Measurements from ENCODE around the gene KIF5A.

The KIF5A gene

DNA sequence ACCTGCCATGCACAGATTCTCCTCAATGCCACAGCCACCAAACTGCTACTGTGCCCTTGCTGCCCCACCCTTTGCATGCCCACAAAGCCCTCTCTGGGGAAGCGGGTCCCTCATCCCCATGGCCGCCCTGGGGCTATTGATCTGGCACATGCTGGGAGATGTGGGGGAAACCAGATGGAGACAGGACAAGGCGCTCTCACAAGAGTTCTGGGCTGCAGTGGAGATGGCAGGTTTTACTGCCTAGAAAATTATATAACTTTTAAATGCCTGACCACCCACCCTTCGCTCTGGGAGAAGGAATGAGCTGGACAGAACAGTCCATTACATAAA, 30.6 kb downstream of the KIF5A start:
- DNase-seq (ENCODE audit: low read depth), result no peak
- no peak for TF ChIP-seq MYC (IDR thresholded peaks at IDR 0.05; ENCODE audit: low read depth, low read length)
- TF ChIP-seq POLR2A (IDR thresholded peaks at IDR 0.05; ENCODE audit: extremely low read depth, insufficient read length), result no peak
- TF ChIP-seq, protein P1, sequence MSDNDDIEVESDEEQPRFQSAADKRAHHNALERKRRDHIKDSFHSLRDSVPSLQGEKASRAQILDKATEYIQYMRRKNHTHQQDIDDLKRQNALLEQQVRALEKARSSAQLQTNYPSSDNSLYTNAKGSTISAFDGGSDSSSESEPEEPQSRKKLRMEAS (IDR thresholded peaks at IDR 0.05; ENCODE audit: low read depth, low read length), result no peak
- TF ChIP-seq, protein P2, sequence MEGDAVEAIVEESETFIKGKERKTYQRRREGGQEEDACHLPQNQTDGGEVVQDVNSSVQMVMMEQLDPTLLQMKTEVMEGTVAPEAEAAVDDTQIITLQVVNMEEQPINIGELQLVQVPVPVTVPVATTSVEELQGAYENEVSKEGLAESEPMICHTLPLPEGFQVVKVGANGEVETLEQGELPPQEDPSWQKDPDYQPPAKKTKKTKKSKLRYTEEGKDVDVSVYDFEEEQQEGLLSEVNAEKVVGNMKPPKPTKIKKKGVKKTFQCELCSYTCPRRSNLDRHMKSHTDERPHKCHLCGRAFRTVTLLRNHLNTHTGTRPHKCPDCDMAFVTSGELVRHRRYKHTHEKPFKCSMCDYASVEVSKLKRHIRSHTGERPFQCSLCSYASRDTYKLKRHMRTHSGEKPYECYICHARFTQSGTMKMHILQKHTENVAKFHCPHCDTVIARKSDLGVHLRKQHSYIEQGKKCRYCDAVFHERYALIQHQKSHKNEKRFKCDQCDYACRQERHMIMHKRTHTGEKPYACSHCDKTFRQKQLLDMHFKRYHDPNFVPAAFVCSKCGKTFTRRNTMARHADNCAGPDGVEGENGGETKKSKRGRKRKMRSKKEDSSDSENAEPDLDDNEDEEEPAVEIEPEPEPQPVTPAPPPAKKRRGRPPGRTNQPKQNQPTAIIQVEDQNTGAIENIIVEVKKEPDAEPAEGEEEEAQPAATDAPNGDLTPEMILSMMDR (IDR thresholded peaks at IDR 0.05; ENCODE audit: low read depth, low read length), result no peak
- no peak overlapping the region for H3K4me3 ChIP-seq (ENCODE audit: low read depth, low read length)

DNA sequence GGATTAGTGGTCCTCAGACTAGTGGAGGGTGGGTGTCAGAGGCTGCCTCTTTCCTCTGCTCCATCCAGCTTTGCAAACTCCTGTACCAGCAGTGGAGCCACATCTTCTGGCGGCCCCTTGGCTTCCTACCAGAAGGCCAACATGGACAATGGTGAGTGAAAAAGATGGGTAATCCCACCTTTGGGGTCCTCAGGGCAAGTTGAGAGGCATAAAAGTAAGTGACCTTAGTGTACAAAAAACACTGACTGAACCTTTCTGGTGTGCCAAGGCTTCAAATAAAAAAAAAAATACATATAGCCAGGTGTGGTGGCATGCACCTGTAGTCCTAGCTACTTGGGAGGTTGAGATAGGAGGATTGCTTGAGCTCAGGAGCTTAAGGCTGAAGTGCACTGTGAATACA, 32.0 kb downstream of the KIF5A start:
- TF ChIP-seq MYC (IDR thresholded peaks at IDR 0.05; ENCODE audit: low read depth, low read length) (no peak), POLR2A (IDR thresholded peaks at IDR 0.05; ENCODE audit: extremely low read depth, insufficient read length) (no peak)
- TF ChIP-seq, protein P2 (IDR thresholded peaks at IDR 0.05; ENCODE audit: low read depth, low read length), result no peak
- TF ChIP-seq, protein P1 (IDR thresholded peaks at IDR 0.05; ENCODE audit: low read depth, low read length), result no peak
- no peak for DNase-seq (ENCODE audit: low read depth)
- H3K4me3 ChIP-seq (ENCODE audit: low read depth, low read length), result no peak overlapping the region

DNA sequence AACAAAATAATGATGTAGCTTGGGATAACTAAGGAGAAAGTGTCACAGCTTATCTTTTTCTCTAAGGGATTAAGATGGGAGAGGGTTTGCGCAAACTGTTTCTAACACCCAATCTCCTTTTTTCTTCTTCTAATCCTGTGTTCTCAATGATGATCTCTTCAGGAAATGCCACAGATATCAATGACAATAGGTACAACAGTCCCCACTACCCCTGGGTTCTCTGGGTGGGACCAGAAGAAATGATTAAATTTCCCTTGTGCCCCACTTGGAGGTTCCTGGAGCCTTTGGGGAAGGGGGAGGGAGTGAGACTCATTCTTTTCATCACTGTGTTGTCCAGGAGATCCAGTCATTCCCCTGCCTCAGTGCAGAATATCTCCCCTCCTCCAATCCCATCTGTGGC, 32.6 kb downstream of the KIF5A start:
- DNase-seq (ENCODE audit: low read depth), result no peak
- TF ChIP-seq MYC (IDR thresholded peaks at IDR 0.05; ENCODE audit: low read depth, low read length) (no peak), POLR2A (IDR thresholded peaks at IDR 0.05; ENCODE audit: extremely low read depth, insufficient read length) (no peak)
- TF ChIP-seq, protein P2 (IDR thresholded peaks at IDR 0.05; ENCODE audit: low read depth, low read length), result no peak
- TF ChIP-seq, protein P1 (IDR thresholded peaks at IDR 0.05; ENCODE audit: low read depth, low read length), result no peak

DNA sequence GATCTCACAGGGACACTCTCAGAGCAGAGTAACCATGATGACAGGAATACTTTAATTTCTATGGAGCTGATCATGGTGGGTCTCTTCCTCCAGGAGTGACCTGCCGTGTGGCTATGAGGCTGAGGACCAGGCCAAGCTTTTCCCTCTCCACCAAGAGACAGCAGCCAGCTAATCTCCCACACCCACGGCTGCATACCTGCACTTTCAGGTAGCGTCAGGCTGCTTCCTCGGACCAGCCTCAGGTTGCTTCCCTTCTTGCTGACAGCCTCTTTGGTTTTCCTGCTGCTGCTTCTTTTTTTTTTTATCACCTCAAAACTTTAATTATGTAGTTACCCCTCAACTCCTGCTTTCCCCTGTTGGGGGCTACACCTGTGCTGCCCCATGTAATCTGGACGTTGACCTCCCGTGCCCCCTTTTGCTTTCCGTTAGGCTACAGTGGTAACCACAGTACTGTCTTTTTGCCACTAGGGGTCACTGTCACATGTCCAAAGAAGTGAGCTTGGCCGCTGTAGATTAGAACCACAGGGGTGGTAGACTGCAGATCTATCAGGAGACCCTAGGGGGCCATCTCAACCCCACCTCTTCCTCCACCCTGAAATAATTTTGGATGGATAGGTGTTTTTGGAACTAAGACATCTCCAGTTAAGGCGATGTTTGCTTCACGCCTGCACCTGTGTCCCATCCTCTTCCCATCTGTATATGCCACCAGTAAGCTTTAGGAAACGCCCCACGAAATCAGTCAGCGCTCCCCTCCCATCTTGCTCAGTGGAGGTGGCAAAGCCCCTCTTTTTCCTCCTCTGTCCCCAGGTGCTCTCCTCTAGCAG, 33.4 kb downstream of the KIF5A start:
- no peak overlapping the region for H3K4me3 ChIP-seq (ENCODE audit: low read depth, low read length)
- DNase-seq (ENCODE audit: low read depth), result peak; percentile 88
- TF ChIP-seq POLR2A (IDR thresholded peaks at IDR 0.05; ENCODE audit: extremely low read depth, insufficient read length) (no peak), MYC (IDR thresholded peaks at IDR 0.05; ENCODE audit: low read depth, low read length) (no peak)
- TF ChIP-seq, protein P1 (IDR thresholded peaks at IDR 0.05; ENCODE audit: low read depth, low read length), result peak; percentile 67
- TF ChIP-seq, protein P2 (IDR thresholded peaks at IDR 0.05; ENCODE audit: low read depth, low read length), result peak; percentile 97

More for the DNA sequence above, 32.6 kb downstream of the KIF5A start:
- no peak overlapping the region for H3K4me3 ChIP-seq (ENCODE audit: low read depth, low read length)

DNA sequence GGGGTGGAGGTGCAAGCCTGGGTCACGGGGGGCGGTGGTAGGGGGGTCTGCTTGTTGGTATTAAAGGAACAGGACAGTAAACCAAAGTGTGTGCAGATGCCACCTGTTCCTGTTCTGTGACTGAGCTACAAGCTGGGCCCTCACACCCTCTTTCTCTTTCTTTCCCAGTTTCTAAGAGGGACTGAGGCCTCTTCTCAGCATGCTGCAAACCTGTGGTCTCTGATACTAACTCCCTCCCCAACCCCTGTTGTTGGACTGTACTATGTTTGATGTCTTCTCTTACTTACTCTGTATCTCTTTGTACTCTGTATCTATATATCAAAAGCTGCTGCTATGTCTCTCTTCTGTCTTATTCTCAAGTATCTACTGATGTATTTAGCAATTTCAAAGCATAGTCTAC, 34.2 kb downstream of the KIF5A start:
- no peak overlapping the region for H3K4me3 ChIP-seq (ENCODE audit: low read depth, low read length)
- DNase-seq (ENCODE audit: low read depth), result no peak
- TF ChIP-seq POLR2A (IDR thresholded peaks at IDR 0.05; ENCODE audit: extremely low read depth, insufficient read length) (no peak), MYC (IDR thresholded peaks at IDR 0.05; ENCODE audit: low read depth, low read length) (no peak)
- TF ChIP-seq, protein P1 (IDR thresholded peaks at IDR 0.05; ENCODE audit: low read depth, low read length), result no peak
- TF ChIP-seq, protein P2 (IDR thresholded peaks at IDR 0.05; ENCODE audit: low read depth, low read length), result no peak
